GM12878 (cell line): ENCODE measurements around the gene SEC16B. TPM values are rescaled to one million over a fixed set of nuclear protein-coding genes. Genes with fewer than 3 reads are reported as not detected.

Source experiments
- ATAC-seq: fragments of 200-7000 bp; cut with Tn5 transposase; 3 replicates; pipeline ENCODE4 v1.9.1; 2020; ENCODE audit warnings: mild to moderate bottlenecking, moderate library complexity
- BruUV-seq: library from RNA; stranded (reverse); fragments of 400-500 nt; replicated peaks from 2 replicates; lab custom pipeline; 2021; lab: Mats Ljungman, UMichigan
- CTCF ChIA-PET: fragments of 300-600 bp; sonication (Branson Sonifier 250); formaldehyde crosslinking; extraction: SDS; loops from one replicate; lab custom pipeline; 2021; ENCODE audit warnings: inconsistent platforms; lab: Yijun Ruan, JAX
- POLR2A ChIA-PET: fragments of 350-600 bp; formaldehyde crosslinking; extraction: SDS; loops from one replicate; lab custom pipeline; 2021; ENCODE audit warnings: inconsistent platforms; lab: Charles Lee
- RAD21 ChIA-PET: fragments of 300-600 bp; sonication (Branson Sonifier 250); formaldehyde crosslinking; loops from one replicate; lab custom pipeline; 2023; ENCODE audit warnings: antibody characterized with exemption; ENCODE audit not compliant: unreplicated experiment; lab: Charles Lee
- SMC1A ChIA-PET: fragments of 300-600 bp; sonication (Branson Sonifier 250); formaldehyde crosslinking; loops from one replicate; lab custom pipeline; 2023; ENCODE audit not compliant: unreplicated experiment, uncharacterized antibody; lab: Charles Lee
- DNase-seq: peaks from one replicate; pipeline ENCODE4 v3.0.0-alpha.2; 2011; ENCODE audit warnings: low read depth, low spot score
- FAIRE-seq: peaks from 3 replicates; lab custom pipeline; 2011; peaks lifted over from hg19 to GRCh38; lab: Jason Lieb, UNC
- H2AFZ ChIP-seq: 2 replicates; pipeline ENCODE4 v1.6.0; 2011; ENCODE audit warnings: low read depth, low read length, control low read depth; ENCODE audit not compliant: control insufficient read depth
- H3K27ac ChIP-seq: 2 replicates; pipeline ENCODE4 v1.5.1; 2011; ENCODE audit warnings: control low read depth; ENCODE audit not compliant: control insufficient read depth, insufficient read depth
- H3K27me3 ChIP-seq, 2 experiments: replicated peaks in 1 of 2; 2 replicates each; pipeline versions ENCODE4 v1.6.0 to v1.6.1; 2011; ENCODE audit warnings: low read length in 1 of 2; ENCODE audit not compliant: control insufficient read depth in 2 of 2, insufficient read depth in 2 of 2
- H3K36me3 ChIP-seq, 2 experiments: 2 replicates each; pipeline ENCODE4 v1.5.1; 2011; ENCODE audit warnings: low read length in 1 of 2; ENCODE audit not compliant: control insufficient read depth in 2 of 2, insufficient read depth in 2 of 2
- H3K4me1 ChIP-seq: 2 replicates; pipeline ENCODE4 v1.6.1; 2011; ENCODE audit warnings: mild to moderate bottlenecking, low read length, moderate library complexity, mixed read lengths; ENCODE audit not compliant: control insufficient read depth, insufficient read depth
- H3K4me2 ChIP-seq: 2 replicates; pipeline ENCODE4 v1.6.0; 2011; ENCODE audit warnings: control low read depth; ENCODE audit not compliant: control insufficient read depth, insufficient read depth
- H3K4me3 ChIP-seq: fragments of 200-600 bp; sonication (generic); 2 replicates; pipeline ENCODE4 v1.5.1; 2016
- H3K79me2 ChIP-seq: 2 replicates; pipeline ENCODE4 v1.6.0; 2011; ENCODE audit warnings: low read length; ENCODE audit not compliant: control insufficient read depth, insufficient read depth
- H3K9ac ChIP-seq: 2 replicates; pipeline ENCODE4 v1.8.0; 2011; ENCODE audit warnings: low read length, control low read depth, mixed read lengths; ENCODE audit not compliant: control insufficient read depth, insufficient read depth
- H3K9me3 ChIP-seq: replicated peaks from 3 replicates; pipeline ENCODE4 v1.5.1; 2011; ENCODE audit warnings: mild to moderate bottlenecking, low read length; ENCODE audit not compliant: control insufficient read depth, insufficient read depth
- H4K20me1 ChIP-seq: 2 replicates; pipeline ENCODE4 v1.6.0; 2011; ENCODE audit not compliant: control insufficient read depth, insufficient read depth
- CHD2 ChIP-seq: IDR thresholded peaks from 2 replicates; pipeline ENCODE4 v1.6.1; 2011; ENCODE audit warnings: low read depth, low read length, improper control_type of control experiment, borderline replicate concordance
- ESRRA ChIP-seq: IDR thresholded peaks from 2 replicates; pipeline ENCODE4 v1.6.1; 2012; ENCODE audit warnings: mild to moderate bottlenecking, low read length, improper control_type of control experiment
- MEF2B ChIP-seq: fragments of 450-650 bp; IDR thresholded peaks from 2 replicates; pipeline ENCODE4 v1.6.1; 2018; ENCODE audit warnings: mild to moderate bottlenecking, moderate library complexity; ENCODE audit not compliant: partially characterized antibody, poor library complexity, severe bottlenecking
- PBX3 ChIP-seq: IDR thresholded peaks from 2 replicates; pipeline ENCODE4 v1.6.1; 2011; ENCODE audit warnings: mild to moderate bottlenecking, low read depth, low read length, moderate library complexity; ENCODE audit not compliant: insufficient replicate concordance
- POLR2A ChIP-seq: IDR thresholded peaks from 2 replicates; pipeline ENCODE4 v1.6.1; 2011; ENCODE audit warnings: low read depth, mild to moderate bottlenecking, low read length
- SP1 ChIP-seq: IDR thresholded peaks from one replicate; pipeline ENCODE4 v1.6.1; 2011; ENCODE audit warnings: low read depth, low read length
- WGBS: methylation state at CpG from one replicate; pipeline ENCODE4 v1.1.6; 2016; ENCODE audit warnings: low lambda C conversion rate; ENCODE audit not compliant: insufficient replicate concordance, insufficient coverage; ENCODE audit errors: missing lambda C conversion rate; 5-methylcytosine and 5-hydroxymethylcytosine counted together
- in situ Hi-C: fragments of 300-500 bp; cut with MboI; formaldehyde crosslinking; loops from 9 replicates; pipeline ENCODE4 v1.14.3; 2018; ENCODE audit warnings: mixed read lengths
- intact Hi-C: fragments of 100-400 bp; cut with micrococcal nuclease; formaldehyde crosslinking; loops from one replicate; pipeline ENCODE4 v1.14.2; 2022; ENCODE audit not compliant: unreplicated experiment
- polyA plus RNA-seq, 11 experiments: library from polyadenylated mRNA; depleted of rRNA in 4 of 11; unstranded in 6 of 11; stranded (reverse) in 5 of 11; fragments of >200 nt; fragmentation: Nextera tagmentation in 4 of 11; fragmentation: Illumina TruSeq in 1 of 11; extraction: Ambion mirVana in 4 of 11; extraction: Trizol in 1 of 11; gene quantifications; 1 replicate in 1 of 11; 2 replicates in 10 of 11; pipeline versions ENCODE4 v1.2.1 to v1.2.3, GENCODE V29; 2011 to 2016; ENCODE audit warnings: inconsistent platforms in 2 of 11, missing spikeins in 2 of 11, low read depth in 1 of 11
- total RNA-seq, 4 experiments: library from RNA; depleted of rRNA in 3 of 4; stranded (reverse); fragments of >200 nt in 3 of 4; fragmentation: Illumina TruSeq in 1 of 4; extraction: Trizol in 1 of 4; gene quantifications; 2 replicates each; pipeline versions ENCODE4 v1.2.1 to v1.2.3, GENCODE V29; 2013 to 2021

Gene SEC16B
- total and polyA plus RNA-seq, 10 of the 15 experiments (the other 5 are each of a cell fraction or from before 2014, with no cell fraction given), result 0.10 to 0.94 (median 0.17) TPM; not detected in 2

GRCh38 chr1:177934927-177935326, 34.9 kb downstream of the SEC16B start:
- no peaks in the 10 kb centered on the region for H3K79me2 ChIP-seq
- BruUV-seq, result no TSS peak
- no peak for ATAC-seq
- RAD21 ChIA-PET, result interaction anchor here (1.8 to 2.4 kb wide), 2 partner anchors 9 to 12 kb away, joined by 4 to 9 read pairs; no protein-coding TSS in a partner anchor
- in situ Hi-C loops, result no loop called here
- H2AFZ ChIP-seq, result no peak overlapping the region
- SMC1A ChIA-PET, result interaction anchor here (0.9 kb wide), 1 partner anchor 512 kb away, joined by 3 read pairs; no protein-coding TSS in a partner anchor
- H3K9me3 ChIP-seq, result no peaks in the 10 kb centered on the region
- POLR2A ChIA-PET, result no interaction called here
- H3K4me1 ChIP-seq, result no peaks in the 10 kb centered on the region
- intact Hi-C loops, result no loop called here
- no peak for FAIRE-seq
- no peaks in the 10 kb centered on the region; the same call in 1 of the 2 replicates for H4K20me1 ChIP-seq
- 60% methylated on average over 3 of the region's 3 CpGs for whole genome bisulfite sequencing
- H3K4me2 ChIP-seq, result no peak overlapping the region
- H3K9ac ChIP-seq, result no peak overlapping the region
- H3K4me3 ChIP-seq, result no peak overlapping the region
- no peaks in the 10 kb centered on the region for H3K36me3 ChIP-seq
- no peak overlapping the region for H3K27ac ChIP-seq
- CTCF ChIA-PET, result interaction anchor here (1.0 to 1.9 kb wide), 4 partner anchors 10 to 15 kb away, joined by 4 to 5 read pairs (median 4); no protein-coding TSS in a partner anchor
- no peak for DNase-seq
- TF ChIP-seq PBX3 (no peak), MEF2B (no peak), CHD2 (no peak), POLR2A (no peak), SP1 (no peak), ESRRA (no peak)
- TF ChIP-seq, all 136 proteins: peak for 0
- H3K27me3 ChIP-seq, result peaks cover 0 to 4% of the 10 kb centered on the region in 2 experiments
